ENCODE data around the gene MYBPC3.

The MYBPC3 gene

GRCh38 chr11:47356129-47356997, 3.9 kb upstream of the MYBPC3 start:
- no peak for DNase-seq

- DNase-seq, result no peak
Observed at GRCh38 chr11:47355283-47356128, 3.0 kb upstream of the MYBPC3 start.

GRCh38 chr11:47354913-47355282, 2.4 kb upstream of the MYBPC3 start:
- DNase-seq, result no peak

GRCh38 chr11:47353978-47354774, 1.7 kb upstream of the MYBPC3 start:
- no peak for DNase-seq

- no peak for DNase-seq
Observed at GRCh38 chr11:47351156-47352126, 1.1 kb downstream of the MYBPC3 start.

- no peak for DNase-seq
Observed at GRCh38 chr11:47350315-47350714, 2.2 kb downstream of the MYBPC3 start.

- DNase-seq, result no peak
Observed at GRCh38 chr11:47349521-47350095, 2.9 kb downstream of the MYBPC3 start.

GRCh38 chr11:47348859-47349258, 3.6 kb downstream of the MYBPC3 start:
- DNase-seq, result no peak

GRCh38 chr11:47348131-47348802, 4.2 kb downstream of the MYBPC3 start:
- no peak for DNase-seq

GRCh38 chr11:47347137-47347536, 5.4 kb downstream of the MYBPC3 start:
- DNase-seq, result no peak

- no peak for DNase-seq
Observed at GRCh38 chr11:47345890-47346563, 6.5 kb downstream of the MYBPC3 start.

GRCh38 chr11:47342854-47343253, 9.6 kb downstream of the MYBPC3 start:
- DNase-seq, result no peak

- DNase-seq, result no peak
Observed at GRCh38 chr11:47342036-47342803, 10.3 kb downstream of the MYBPC3 start.

- DNase-seq, result no peak
Observed at GRCh38 chr11:47340980-47341775, 11.3 kb downstream of the MYBPC3 start.

- DNase-seq, result no peak
Observed at GRCh38 chr11:47340010-47340409, 12.5 kb downstream of the MYBPC3 start.

- no peak for DNase-seq
Observed at GRCh38 chr11:47338396-47339241, 13.9 kb downstream of the MYBPC3 start.

GRCh38 chr11:47337229-47337924, 15.1 kb downstream of the MYBPC3 start:
- DNase-seq, result no peak
